ENCODE measurements around the gene TRABD2A.

GRCh38 chr2:84821806-84822205, 59.1 kb downstream of the TRABD2A start:
- TF ChIP-seq EZH2 (IDR thresholded peaks at IDR 0.05; ENCODE audit: borderline replicate concordance, low read depth, low read length, severe bottlenecking) = no peak
- TF ChIP-seq, protein P1, sequence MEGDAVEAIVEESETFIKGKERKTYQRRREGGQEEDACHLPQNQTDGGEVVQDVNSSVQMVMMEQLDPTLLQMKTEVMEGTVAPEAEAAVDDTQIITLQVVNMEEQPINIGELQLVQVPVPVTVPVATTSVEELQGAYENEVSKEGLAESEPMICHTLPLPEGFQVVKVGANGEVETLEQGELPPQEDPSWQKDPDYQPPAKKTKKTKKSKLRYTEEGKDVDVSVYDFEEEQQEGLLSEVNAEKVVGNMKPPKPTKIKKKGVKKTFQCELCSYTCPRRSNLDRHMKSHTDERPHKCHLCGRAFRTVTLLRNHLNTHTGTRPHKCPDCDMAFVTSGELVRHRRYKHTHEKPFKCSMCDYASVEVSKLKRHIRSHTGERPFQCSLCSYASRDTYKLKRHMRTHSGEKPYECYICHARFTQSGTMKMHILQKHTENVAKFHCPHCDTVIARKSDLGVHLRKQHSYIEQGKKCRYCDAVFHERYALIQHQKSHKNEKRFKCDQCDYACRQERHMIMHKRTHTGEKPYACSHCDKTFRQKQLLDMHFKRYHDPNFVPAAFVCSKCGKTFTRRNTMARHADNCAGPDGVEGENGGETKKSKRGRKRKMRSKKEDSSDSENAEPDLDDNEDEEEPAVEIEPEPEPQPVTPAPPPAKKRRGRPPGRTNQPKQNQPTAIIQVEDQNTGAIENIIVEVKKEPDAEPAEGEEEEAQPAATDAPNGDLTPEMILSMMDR (IDR thresholded peaks at IDR 0.05; ENCODE audit: borderline replicate concordance, extremely low read depth, low read length, poor library complexity, severe bottlenecking) = no peak

Data from DND-41 (cell line).